Suprapubic skin (tissue), 3 donors: ENCODE results near the gene SCP2.

ENCODE experiments used
- CTCF ChIP-seq, 2 donors: fragments of 200-600 bp in 1 of 2; fragments of 450-650 bp in 1 of 2; sonication (generic) in 1 of 2; IDR thresholded peaks; one replicate each; pipeline ENCODE4 v1.5.1; 2016 to 2019; ENCODE audit warnings: antibody characterized with exemption in 2 of 2, mild to moderate bottlenecking in 1 of 2, moderate library complexity in 1 of 2
- POLR2A ChIP-seq, 2 donors: fragments of 450-650 bp; IDR thresholded peaks; one replicate each; pipeline ENCODE4 v1.6.1; 2017; ENCODE audit warnings: antibody characterized with exemption in 2 of 2, mild to moderate bottlenecking in 2 of 2, moderate library complexity in 2 of 2

- TF ChIP-seq CTCF (IDR thresholded peaks at IDR 0.05) (no peak), POLR2A (IDR thresholded peaks at IDR 0.05) (no peak)
Observed at GRCh38 chr1:52925571-52926005, 1.5 kb upstream of the SCP2 start.
